Spleen (tissue), 7 donors: Measurements from ENCODE around the gene C10orf90.

ENCODE experiments used
- CTCF ChIP-seq, 11 experiments: fragments of 200-600 bp in 7 of 11; fragments of 450-650 bp in 4 of 11; sonication (generic) in 4 of 11; IDR thresholded peaks in 8 of 11; conservative IDR thresholded peaks in 3 of 11; 1 replicate in 7 of 11; 2 replicates in 4 of 11; pipeline versions ENCODE4 v1.4.0 to v1.8.0; 2016 to 2021; ENCODE audit warnings: antibody characterized with exemption in 11 of 11, inconsistent platforms in 4 of 11, mild to moderate bottlenecking in 1 of 11
- POLR2A ChIP-seq, 3 donors: fragments of 450-650 bp; IDR thresholded peaks; one replicate each; pipeline ENCODE4 v1.5.1; 2017; ENCODE audit warnings: antibody characterized with exemption in 3 of 3, mild to moderate bottlenecking in 1 of 3
- POLR2AphosphoS5 ChIP-seq, 3 donors: sonication (generic); formaldehyde crosslinking; IDR thresholded peaks; one replicate each; pipeline ENCODE4 v1.5.1; 2017; ENCODE audit warnings: antibody characterized with exemption in 3 of 3
- donor health status: DM: no; HTN: no; CAD: no; lungs with moderate emphysema.
- donor health status: DM: no; HTN: no; CAD: no.
- donor health status: DM: no; HTN: no; CAD: no.

- TF ChIP-seq CTCF (IDR thresholded peaks at IDR 0.05 in 8 of 11, conservative IDR thresholded peaks at IDR 0.05 in 3 of 11) (no peak), POLR2A (IDR thresholded peaks at IDR 0.05) (no peak), POLR2AphosphoS5 (IDR thresholded peaks at IDR 0.05) (no peak)
Observed at GRCh38 chr10:126565441-126565840, 105.1 kb downstream of the C10orf90 start.
